Cardiac septum (tissue), 1 donor: ENCODE data around the gene ATE1. TPM values are rescaled to one million over a fixed set of nuclear protein-coding genes. Genes with fewer than 3 reads are reported as not detected.
"Not testable (repeated sequence)": the region's sequence is repeated elsewhere in the genome, so short reads cannot be mapped to it uniquely, and the experiment has no call there.

ENCODE experiments used
- DNase-seq: peaks from one replicate; pipeline ENCODE4 v3.0.0-alpha.2; 2020; ENCODE audit warnings: low spot score
- intact Hi-C: fragments of 100-400 bp; cut with DNase I; formaldehyde crosslinking; loops from one replicate; pipeline ENCODE4 v1.14.0; 2022
- long read RNA-seq: library from polyadenylated mRNA; unstranded; transcript quantifications from one replicate; pipeline ENCODE4 v2.0.0, GENCODE V29; 2021
- total RNA-seq: library from RNA; stranded (reverse); fragmentation: NEBNext Ultra II Directional; extraction: Animal tissue kit (Norgen Biotek cat#: 25700); gene quantifications from one replicate; pipeline ENCODE4 v1.2.1, GENCODE V29; 2021
- donor health status: DM: no; HTN: no; CAD: no.

The ATE1 gene
- total RNA-seq: 38.1 TPM
- long read RNA-seq, full-length matches to known transcripts: 31 of 53 reads
- long read RNA-seq, partial matches to known transcripts: 7 of 53 reads
- long read RNA-seq, other reads (novel, unspliced or antisense): 15 of 53 reads

DNA sequence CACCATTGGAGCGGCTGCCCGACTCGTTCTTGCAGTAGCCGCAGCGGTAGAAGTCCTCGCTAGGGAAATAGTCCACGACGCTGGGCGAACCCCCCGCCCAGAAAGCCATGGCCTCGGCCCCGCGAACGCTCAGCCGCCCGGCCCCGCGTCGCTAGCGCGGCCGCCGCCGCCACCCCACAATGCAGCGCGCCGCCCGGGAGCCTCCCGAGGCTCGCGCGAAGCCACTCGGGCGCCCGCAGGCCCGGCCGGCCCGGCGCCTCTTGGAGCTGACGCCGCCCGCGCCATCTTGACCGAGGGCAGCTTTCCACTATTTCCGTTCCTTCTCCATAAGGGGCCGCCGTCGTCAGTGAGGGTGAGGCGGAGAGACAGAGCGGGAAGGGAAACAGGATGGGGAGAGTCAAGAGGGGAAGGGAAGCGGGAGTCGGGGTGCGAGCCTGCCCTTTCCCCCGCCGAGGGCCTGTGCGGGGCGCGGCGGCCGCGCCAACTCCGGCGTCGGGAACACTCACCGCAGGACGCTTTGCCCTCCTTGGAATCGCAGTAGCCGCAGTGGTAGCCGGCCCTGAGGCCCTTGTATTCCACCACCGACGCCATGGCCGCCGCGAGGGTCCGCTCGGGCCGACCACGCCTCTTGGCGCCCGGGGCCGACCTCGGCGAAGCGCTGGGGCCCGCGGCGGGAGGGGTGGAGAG is at the start of gene ATE1:
TSS of gene ATE1 (minus strand) at position 191 of the 687 bp plus-strand sequence. CDS start at position 109, 82 bp downstream.
- intact Hi-C loops: loop anchor here (5.0 to 10.0 kb wide), 3 partner anchors 44 to 187 kb away; no protein-coding TSS in a partner anchor
- peak; percentile 95 for DNase-seq

DNA sequence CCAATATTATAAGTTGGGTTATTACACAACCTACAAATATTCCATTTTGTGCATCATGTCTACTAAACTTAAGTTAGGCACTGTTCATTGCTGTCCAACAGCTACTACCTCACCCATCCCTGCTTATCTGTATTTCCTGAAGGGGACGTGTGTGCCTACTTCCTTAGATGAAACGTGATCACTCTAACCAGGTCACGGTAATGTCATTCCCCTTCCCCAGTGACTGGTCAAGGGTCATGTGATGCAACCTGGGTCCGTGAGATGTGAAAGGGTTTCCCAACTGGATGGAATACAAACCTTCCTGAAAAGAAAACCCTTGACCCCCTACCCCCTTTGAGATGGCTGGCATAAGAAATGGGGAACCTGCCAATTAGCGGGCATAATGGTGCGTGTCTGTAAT is 48.8 kb upstream of the ATE1 start:
- no peak for DNase-seq
- intact Hi-C loops: no loop called here

DNA sequence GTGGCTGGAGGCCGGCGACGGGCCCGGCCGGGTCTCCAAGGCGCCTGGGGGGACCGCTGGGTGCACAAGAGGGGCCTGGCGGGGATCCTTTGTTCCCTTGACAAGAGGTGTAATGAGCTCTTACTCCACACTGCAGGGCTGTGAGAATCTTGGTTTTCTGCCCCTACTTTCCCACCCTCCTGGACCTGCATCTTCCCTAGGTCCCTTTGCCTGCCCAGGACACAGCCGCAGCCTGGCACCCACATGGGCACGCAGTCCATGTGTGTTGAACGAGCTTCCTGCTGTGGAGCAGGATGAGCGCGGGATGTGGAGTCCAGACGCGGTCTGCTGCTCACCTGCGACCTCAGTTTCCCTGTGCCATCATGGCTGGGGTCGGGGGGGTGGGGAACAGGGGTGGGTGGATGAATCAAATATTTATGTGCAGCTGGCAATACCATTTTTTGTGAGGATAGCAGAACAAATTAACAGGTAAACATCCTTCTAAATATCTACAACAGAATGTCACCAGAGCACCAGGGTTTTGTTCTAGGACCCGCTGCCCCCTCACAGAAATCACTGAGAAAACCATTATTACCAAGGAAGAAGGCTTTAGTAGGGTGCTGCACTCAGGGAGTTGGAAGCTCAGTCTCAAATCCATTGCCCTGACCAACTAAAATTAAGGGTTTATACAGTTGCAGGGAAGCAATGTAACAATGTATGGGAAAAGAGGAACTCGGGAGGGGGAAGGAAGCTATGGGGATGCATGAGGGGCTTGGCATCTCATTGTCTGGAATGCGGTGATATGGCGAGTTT is 47.7 kb upstream of the ATE1 start:
- intact Hi-C loops: loop anchor here (2.0 kb wide), 1 partner anchor 137 kb away; no protein-coding TSS in a partner anchor

DNA sequence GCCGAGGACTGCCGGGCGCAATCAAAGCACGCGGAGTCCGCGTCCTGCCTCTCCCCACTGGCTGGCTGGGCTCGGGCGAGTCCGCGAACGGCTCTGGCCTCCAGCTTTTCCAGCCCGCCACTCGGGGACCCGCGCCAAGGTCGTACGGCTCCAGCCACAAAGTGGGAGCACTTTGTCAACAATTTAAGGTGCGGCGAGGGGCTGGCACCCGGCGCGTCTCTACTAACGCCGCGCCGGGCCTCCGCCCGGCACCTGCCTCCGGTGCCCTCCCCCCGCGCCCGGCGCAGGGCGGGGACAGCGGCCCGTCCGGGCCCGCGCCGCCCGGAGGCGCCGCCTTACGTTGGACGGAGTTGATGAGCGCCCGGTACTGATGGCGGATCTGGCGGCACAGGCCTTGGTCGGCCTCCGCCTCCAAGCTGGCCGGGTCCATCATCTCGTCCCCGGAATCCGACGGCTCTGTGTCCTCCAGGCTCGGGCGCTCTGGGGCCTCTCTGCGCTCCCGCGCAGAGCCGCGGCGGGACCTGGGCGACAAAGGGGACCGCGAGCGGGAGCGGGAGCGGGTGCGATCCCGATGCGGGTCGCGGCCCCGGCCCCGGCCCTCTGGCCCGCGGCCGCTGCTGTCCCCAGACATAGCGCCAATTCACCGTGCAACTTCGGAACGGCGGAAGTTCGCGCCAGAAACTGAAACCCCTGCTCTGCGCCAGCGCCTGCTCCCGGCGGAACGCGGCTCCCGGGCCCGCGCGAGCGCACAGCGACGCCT is 46.9 kb upstream of the ATE1 start, which contains the start of gene NSMCE4A:
TSS of gene NSMCE4A (minus strand) at position 683 of the 760 bp plus-strand sequence. CDS start at position 631, 52 bp downstream.
- intact Hi-C loops: loop anchor here (2.0 to 5.0 kb wide), 3 partner anchors 47 to 138 kb away; partner anchors contain the start of gene ATE1

More for the DNA sequence above, 47.7 kb upstream of the ATE1 start:
- no peak for DNase-seq

DNA sequence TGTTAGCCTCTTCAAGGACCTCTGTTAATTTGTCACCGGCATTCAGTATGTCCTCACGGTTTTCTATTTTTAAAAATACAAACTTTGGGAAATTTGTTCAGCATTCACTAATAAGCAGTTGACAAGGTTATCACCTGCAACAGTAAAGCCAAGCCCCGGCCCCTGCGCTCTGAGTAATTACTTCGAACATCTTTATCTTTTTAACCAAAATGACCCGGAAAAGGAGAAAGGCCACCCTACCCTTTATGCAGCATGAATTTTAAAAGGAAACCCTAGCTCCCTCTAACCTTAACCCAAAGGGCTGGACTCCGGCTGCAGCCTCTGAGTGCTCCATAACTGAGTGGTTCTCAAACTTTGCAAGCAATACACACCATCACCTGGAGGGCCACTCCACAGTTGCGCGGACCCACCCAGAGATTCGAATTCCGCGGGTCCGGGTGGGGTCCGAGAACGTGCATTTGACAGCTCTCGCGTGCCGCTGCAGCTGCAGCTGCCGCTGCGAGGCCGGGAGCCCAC is 46.2 kb upstream of the ATE1 start:
- intact Hi-C loops: loop anchor here (2.0 to 5.0 kb wide), 3 partner anchors 47 to 139 kb away; partner anchors contain the start of gene ATE1
- no peak for DNase-seq

More for the DNA sequence above, 46.9 kb upstream of the ATE1 start, which contains the start of gene NSMCE4A:
- peak; percentile 91 for DNase-seq

DNA sequence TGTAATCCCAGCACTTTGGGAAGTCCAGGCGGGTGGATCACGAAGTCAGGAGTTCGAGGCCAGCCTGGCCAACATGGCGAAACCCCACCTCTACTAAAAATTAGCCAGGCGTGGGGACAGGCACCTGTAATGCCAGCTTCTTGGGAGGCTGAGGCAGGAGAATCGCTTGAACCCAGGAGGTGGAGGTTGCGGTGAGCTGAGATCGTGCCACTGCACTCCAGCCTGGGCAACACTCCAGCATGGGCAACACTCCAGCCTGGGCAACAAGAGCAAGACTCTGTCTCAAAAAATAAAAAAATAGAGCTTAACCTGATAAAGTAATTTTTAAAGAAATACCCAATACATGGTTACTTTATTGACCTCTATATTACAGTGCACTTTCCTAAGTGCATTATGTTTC is 41.3 kb upstream of the ATE1 start:
- intact Hi-C loops, DNase-seq: not testable (repeated sequence)

DNA sequence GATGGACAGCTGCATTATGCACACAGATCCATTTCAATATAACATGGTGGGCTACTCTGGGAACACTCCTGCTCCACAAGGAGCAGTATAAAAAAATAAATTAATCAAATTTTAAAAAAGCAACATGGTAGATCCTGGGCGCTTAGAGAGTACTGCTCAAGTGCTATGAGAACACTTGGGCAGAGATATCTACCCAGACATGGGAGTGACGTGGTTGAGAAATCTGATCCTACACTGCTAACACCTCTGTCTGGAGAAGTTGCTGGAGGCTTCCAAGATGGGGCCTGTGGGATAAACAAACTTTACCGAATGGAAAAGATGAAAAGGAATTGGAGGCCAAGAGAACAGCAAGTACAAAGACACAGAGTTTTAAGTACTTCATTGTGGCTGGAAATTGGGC is 38.2 kb upstream of the ATE1 start:
- intact Hi-C loops: no loop called here
- no peak for DNase-seq

DNA sequence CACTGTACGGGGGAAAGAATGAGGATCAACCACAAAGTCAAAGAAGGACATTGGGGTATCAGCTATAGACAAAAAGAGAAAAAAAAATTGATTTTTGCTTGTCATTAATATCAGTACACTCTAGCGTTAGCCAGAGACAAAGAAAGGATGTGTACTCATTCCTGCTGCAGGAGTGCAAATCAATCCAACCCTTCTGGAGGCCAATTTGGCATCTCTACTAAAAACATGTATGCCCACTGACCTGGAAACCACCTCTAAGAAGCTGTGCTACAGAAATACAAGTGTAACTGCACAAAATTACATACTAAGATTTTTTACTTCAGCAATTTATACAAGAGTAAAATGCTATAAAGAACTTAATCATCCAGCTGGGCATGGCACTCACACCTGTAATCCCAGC is 33.6 kb upstream of the ATE1 start:
- no peak for DNase-seq
- intact Hi-C loops: no loop called here

DNA sequence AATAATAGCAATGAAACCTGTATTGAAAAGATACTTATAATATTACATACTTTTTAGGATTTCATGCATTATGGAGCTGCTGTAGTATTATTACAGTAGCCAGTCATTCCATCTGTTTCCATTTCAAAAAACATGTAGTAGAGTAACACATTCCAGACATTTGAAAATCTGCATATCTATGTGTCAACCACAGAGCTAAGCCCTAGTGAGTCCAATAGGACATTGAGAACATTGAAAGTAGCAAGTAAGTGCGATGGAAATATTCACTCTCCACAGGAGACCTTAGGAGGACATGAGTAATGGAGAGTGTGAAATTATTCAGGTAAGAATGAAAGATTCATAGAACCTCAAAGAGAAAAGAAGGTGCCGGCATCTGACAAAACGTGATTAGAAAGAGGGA is 31.8 kb upstream of the ATE1 start:
- DNase-seq: no peak

DNA sequence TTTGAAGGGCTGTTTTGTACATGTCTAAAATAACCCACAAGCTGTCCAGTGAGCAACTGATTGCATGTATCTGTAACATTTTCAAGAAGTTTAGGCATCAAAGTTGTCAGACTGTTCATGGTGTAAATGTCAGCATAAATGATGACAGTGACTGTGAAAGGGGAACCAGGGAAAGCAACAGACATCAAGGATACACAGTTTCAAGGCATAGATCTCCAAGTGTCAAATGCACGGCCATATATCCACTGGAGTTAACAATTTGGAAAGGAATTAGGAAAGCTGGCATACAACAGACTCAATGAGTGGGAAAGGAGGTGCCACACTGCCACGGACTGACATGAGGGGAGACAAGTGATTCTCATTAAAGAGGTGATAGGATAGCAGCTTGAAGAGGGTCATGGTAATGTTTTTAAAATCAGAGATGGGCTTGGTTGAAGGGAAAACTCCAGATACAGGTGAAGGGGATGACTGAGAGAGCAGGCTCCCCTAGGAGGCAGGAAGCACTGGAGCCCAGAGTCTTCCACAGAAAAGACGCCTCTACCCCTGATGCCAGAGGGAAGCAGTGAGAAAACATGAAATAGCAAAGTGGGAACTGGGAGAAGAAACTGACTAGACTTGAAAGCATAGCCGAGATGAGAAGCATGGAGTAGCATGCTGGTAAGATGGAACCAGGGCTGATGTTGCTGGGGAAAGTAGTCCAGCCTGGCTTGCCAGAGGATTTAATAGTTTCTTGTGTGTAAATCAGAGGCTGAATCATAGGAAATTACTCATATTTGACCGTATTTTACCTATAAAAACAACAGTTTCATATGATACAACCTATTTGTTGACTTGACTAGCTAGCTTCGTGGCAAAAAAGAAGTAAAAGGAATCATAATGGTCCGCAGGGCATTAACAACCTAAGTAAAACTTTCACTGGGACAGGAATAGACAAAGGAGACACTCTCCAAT is 28.6 kb upstream of the ATE1 start:
- DNase-seq: no peak
- intact Hi-C loops: no loop called here

More for the DNA sequence above, 31.8 kb upstream of the ATE1 start:
- intact Hi-C loops: no loop called here

DNA sequence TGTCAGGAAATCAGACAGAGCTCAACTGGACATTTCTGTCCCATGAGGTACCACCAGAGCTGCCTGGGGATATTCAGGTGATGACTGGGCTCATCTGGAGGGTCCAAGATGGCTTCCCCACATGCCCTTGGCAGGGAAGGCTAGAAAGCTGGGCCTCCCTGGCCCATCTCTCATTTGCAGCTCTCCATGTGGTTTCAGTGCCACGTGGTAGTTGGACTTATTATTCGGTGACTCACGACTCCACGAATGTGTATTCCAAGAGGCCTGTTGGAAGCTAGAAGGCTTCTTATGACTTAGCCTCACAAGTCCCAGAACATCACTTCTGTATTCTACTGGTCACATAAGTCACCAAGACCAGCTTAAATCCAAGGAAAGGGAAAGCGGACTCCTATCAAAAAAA is 24.4 kb upstream of the ATE1 start:
- DNase-seq: no peak
- intact Hi-C loops: no loop called here

DNA sequence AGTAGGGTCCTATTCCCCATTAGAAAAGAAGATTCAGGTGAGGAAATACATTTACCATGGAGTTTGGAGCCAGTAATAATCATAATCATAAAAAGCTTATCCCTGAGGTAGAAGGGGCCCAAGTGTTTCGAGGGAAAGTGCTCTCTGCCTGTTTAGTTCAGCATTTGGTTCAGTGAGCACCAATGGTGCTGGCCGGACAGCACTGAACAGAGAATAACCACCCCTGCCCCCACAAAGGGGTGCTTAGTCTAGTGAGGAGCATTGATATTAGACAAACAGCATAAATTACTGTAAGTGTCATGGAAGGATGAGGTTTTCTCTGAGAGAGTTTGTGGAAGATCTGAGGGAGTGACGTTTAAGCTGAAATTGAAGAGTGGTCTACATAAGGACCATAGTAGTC is 21.6 kb upstream of the ATE1 start:
- DNase-seq: no peak
- intact Hi-C loops: no loop called here

DNA sequence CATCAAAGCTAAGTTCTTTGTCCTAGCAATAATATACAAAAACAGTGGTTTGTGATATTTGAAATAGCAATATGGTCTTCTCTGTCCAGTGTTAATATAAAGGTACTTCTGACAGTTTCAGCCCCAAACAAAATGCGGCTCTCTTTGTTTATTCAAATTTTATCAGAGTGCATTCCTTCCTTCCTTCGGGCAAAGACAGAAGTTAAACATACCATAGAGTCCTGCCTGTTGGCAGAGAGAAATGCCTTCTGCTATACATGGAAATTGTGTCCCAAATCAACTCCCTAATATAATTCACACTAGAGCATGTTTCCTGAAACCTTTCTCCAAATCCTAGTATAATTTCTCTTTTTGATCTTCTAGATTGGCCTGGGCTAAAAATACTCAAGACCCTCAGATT is 21.2 kb upstream of the ATE1 start:
- intact Hi-C loops: no loop called here

DNA sequence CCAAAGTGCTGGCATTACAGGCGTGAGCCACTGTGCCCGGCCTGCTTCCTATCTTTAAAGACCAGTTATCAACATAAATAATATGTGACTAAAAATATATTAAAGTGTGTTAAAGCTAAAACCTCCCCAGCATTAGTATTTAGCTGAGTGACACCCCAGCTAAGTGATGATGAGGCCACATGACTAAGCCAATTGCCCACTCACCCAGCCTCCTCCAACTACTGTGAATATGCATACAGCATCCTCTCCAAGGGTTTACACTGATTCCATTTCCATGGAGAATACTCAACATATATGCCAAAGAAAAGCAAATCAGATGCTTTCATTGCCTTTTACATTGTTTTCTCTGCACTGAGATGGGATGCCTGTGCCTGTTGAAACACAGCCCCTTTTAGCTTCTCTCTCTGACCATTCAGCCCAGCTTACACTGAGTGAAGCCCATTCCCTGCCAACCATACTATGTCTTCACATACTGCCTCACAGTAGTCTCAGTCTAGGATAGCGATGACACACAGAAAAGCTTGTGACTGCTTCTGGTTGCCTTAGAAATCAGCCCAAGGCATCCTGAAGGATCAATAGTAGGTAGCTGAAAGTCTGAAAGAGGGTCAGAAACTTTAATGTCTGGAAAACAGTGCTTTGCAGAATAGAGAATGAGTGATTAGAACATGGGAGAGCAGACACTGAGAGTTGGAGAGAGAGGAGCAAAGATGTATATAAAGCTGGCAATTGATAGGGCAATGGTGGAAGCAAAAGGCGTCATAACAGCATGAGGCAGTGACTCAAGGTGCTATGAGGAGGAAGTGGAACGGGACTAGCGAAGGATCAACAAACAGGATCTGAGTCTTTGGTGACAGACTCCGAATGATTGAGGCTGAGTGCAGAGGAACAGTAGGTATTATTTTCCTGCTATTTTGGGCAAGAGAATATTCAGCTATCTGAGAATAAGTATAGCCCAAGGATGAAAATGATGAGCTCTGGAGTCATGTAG is 19.8 kb upstream of the ATE1 start:
- intact Hi-C loops: no loop called here
- no peak for DNase-seq

More for the DNA sequence above, 21.2 kb upstream of the ATE1 start:
- DNase-seq: no peak

DNA sequence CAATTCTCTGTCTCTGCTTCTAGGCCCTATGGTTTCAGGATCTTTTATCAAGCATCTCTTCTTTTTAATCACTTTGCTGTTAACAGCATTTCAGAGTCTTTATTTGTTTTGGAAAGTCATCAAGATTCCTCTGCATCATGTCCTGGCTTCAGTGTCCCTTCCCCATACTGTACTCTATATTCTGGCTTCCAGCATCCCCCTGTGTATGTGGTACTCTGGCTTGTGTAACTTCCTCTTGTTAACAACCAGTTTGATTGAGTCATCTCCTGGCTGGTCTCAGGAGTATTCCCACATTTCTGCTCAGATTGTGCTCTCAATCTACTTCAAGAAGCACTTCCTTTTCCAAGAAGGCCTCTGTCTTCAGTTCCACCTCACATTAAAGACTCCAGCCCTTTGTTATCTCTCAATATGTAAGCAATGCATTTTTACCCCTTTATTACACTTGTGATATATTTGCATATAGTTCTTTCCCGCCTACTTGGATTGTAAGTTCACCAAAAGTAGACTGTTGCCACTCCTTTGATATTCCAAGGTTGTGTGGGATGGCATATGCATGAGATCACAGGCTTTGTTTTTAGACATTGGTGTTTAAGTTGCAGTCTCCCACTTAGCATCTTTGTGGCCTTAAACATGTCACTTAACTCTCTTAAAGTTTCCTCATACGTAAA is 15.1 kb upstream of the ATE1 start:
- intact Hi-C loops: no loop called here
- DNase-seq: no peak

DNA sequence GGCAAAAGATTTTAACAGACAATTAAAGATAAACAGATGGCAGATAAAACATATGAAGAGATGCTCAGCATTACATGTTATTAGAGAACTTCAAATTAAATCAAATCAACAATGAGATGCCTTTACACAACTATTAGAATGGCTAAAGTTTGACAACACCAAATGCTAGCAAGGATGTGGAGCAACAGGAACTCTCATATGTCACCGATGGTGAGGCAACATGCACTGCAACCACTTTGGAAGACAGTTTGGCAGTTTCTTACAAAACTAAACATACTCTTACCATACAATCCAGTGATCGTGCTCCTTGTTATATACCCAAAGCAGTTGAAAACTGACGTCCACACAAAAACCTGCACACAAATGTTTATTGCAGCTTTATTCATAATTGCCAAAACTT is 13.7 kb upstream of the ATE1 start:
- intact Hi-C loops: no loop called here
- no peak for DNase-seq

DNA sequence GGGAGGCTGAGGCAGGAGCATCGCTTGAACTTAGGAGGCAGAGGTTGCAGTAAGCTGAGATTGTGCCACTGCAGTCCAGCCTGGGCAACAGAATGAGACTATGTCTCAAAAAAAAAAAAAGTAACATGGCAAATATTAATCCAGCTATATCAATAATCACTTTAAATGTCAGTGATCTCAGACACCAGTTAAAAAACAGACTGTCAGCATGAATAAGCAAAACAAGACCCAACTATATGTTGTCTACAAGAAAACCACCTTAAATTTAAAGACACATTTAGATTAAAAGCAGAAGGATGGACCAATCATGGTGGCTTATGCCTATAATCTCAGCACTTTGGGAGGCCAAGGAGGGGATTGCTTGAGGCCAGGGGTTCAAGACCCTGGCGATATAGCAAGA is 8.5 kb upstream of the ATE1 start:
- DNase-seq: no peak

More for the DNA sequence above, 8.5 kb upstream of the ATE1 start:
- intact Hi-C loops: no loop called here
